OCI-LY3 (cell line): ENCODE results near the gene WDR90.

ENCODE experiments used
- CTCF ChIP-seq: fragments of 200-600, 300-600 bp; sonication (generic); IDR thresholded peaks from 2 replicates; pipeline ENCODE4 v1.5.1; 2014; ENCODE audit warnings: antibody characterized with exemption, low read length, low read depth
- EZH2phosphoT487 ChIP-seq: fragments of 200-600 bp; shearing (Covaris generic); IDR thresholded peaks from 2 replicates; pipeline ENCODE4 v1.6.1; 2018; ENCODE audit warnings: antibody characterized with exemption, mixed run types, low read depth

GRCh38 chr16:660132-660458 is 10.9 kb downstream of the WDR90 start:
- no peak for TF ChIP-seq CTCF
- no peak for TF ChIP-seq EZH2phosphoT487
